ENCODE results near the gene RET.

The RET gene

DNA sequence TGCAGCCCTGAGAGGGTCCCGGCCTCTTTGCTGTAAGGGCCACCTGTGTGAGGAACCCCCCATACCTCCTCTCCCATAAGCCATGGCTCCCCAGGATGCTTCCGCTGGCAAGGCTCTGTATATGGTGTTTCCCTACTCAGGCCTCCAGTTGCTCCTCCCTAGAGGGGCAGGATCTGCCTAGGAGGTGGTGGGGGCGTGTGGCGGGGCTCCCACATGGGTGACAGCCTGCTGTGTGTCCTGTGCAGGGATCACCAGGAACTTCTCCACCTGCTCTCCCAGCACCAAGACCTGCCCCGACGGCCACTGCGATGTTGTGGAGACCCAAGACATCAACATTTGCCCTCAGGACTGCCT lies 35.7 kb downstream of the RET start:
- TF ChIP-seq, protein P1, sequence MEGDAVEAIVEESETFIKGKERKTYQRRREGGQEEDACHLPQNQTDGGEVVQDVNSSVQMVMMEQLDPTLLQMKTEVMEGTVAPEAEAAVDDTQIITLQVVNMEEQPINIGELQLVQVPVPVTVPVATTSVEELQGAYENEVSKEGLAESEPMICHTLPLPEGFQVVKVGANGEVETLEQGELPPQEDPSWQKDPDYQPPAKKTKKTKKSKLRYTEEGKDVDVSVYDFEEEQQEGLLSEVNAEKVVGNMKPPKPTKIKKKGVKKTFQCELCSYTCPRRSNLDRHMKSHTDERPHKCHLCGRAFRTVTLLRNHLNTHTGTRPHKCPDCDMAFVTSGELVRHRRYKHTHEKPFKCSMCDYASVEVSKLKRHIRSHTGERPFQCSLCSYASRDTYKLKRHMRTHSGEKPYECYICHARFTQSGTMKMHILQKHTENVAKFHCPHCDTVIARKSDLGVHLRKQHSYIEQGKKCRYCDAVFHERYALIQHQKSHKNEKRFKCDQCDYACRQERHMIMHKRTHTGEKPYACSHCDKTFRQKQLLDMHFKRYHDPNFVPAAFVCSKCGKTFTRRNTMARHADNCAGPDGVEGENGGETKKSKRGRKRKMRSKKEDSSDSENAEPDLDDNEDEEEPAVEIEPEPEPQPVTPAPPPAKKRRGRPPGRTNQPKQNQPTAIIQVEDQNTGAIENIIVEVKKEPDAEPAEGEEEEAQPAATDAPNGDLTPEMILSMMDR (conservative IDR thresholded peaks at IDR 0.05; ENCODE audit: low read depth, low read length), result no peak
- no peak overlapping the region for H3K4me3 ChIP-seq (ENCODE audit: low read length)
- DNase-seq (ENCODE audit: low read depth), result no peak

DNA sequence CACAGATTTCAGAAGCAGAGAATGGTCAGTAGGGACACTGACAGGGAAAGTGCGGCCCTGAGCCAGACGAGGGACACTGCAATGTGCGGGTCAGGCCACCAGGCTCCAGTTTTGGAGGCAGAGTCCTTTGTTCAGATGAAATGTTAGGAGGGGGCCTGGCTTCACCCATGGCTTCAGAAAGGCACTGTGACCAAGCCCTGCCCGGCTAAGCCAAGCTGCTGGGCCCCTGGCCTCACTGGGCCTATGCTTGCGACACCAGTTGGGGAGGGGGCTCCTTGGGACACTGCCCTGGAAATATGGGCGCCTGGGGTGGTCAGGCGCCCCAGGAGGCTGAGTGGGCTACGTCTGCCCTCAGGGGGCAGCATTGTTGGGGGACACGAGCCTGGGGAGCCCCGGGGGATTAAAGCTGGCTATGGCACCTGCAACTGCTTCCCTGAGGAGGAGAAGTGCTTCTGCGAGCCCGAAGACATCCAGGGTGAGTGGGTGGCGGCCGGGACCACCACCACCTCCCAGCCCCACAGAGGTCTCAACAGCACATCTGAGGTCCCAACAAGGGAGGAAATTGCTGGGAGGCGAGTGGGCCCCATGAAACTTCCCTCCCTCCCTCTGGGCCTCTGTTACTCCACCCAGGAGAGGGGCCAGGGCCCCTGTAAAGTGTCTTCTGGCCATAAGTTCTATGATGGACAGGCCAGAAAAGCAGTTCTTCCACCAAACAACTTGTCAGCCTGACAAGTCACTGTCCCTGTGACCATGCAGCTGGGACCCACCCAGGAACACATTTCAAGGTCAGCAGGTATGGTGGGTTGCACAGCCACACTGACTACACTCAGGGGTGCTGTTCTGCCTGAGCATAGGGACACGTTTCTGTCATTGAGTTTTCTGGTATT lies 36.6 kb downstream of the RET start:
- H3K4me3 ChIP-seq (ENCODE audit: low read length), result no peak overlapping the region
- no peak for DNase-seq (ENCODE audit: low read depth)
- TF ChIP-seq, protein P1 (conservative IDR thresholded peaks at IDR 0.05; ENCODE audit: low read depth, low read length), result no peak

- TF ChIP-seq, protein P1 (conservative IDR thresholded peaks at IDR 0.05; ENCODE audit: low read depth, low read length), result no peak
- no peak for DNase-seq (ENCODE audit: low read depth)
- H3K4me3 ChIP-seq (ENCODE audit: low read length), result no peak overlapping the region
Measured at GRCh38 chr10:43114088-43114742, 37.3 kb downstream of the RET start.

DNA sequence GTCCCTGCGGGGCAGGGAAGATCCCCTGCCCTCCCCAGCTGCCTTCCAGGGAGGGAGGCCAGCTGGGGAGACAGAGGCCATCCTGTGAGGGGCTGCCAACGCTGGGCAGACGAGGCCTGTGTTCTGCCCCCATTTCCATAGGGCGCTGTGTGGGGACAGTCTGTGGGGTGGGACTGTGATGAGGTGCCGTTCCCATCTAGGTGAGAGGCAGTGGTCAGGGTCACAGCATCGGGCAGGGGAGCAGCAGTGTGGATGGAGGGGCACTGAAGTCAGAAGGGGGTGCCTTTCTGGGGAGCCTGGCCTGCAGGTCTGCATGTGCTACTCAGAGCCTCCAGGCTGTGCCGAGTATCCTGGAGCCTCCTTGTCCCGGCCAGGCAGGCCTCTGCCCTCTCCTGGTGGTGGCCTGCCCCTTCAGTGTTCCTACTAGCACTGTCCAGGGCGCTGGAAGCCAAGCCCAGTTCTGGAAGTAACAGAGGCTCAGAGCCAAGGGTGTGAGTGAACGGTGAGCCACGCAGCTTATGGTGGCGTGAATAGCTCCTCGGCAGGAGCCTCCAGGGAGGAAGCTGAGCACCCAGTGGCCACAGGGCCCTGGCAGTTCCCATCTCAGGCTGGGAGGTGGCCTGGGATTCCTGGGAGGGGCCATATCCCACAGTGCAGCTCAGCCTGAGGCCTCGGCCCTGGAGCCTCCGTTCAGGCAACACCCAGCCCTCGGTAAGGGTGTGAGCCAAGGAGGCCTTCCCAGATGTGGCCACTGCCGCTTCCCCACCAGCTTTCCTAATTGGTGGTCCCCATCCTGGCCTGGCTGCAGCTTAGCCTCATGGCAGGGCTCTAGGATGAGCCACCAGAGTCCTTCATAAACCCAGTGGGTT lies 38.1 kb downstream of the RET start:
- TF ChIP-seq, protein P1 (conservative IDR thresholded peaks at IDR 0.05; ENCODE audit: low read depth, low read length), result no peak
- no peak for DNase-seq (ENCODE audit: low read depth)
- H3K4me3 ChIP-seq (ENCODE audit: low read length), result no peak overlapping the region

GRCh38 chr10:43115881-43116595 lies 39.2 kb downstream of the RET start:
- TF ChIP-seq, protein P1 (conservative IDR thresholded peaks at IDR 0.05; ENCODE audit: low read depth, low read length), result no peak

GRCh38 chr10:43116596-43116995 lies 39.7 kb downstream of the RET start:
- TF ChIP-seq, protein P1 (conservative IDR thresholded peaks at IDR 0.05; ENCODE audit: low read depth, low read length), result no peak
- DNase-seq (ENCODE audit: low read depth), result no peak
- H3K4me3 ChIP-seq (ENCODE audit: low read length), result no peak overlapping the region

More at GRCh38 chr10:43115881-43116595, 39.2 kb downstream of the RET start:
- H3K4me3 ChIP-seq (ENCODE audit: low read length), result no peak overlapping the region
- DNase-seq (ENCODE audit: low read depth), result no peak
